Calu3 (cell line): ENCODE measurements around the gene BGLAP. TPM values are rescaled to one million over a fixed set of nuclear protein-coding genes. Genes with fewer than 3 reads are reported as not detected.
A peak's percentile ranks its signal among the peaks of the same experiment; 100 is the strongest.

Experiments
- BruUV-seq: library from RNA; stranded (reverse); fragments of 400-500 nt; replicated peaks from 2 replicates; lab custom pipeline; 2021; lab: Mats Ljungman, UMichigan
- CTCF ChIA-PET: fragments of 300-600 bp; sonication (Branson Sonifier 250); formaldehyde crosslinking; loops from one replicate; lab custom pipeline; 2022; ENCODE audit warnings: antibody characterized with exemption; lab: Charles Lee
- DNase-seq: peaks from one replicate; pipeline ENCODE4 v3.0.0; 2022
- H3K27ac Mint-ChIP-seq: one replicate; pipeline ENCODE4 v1.8.0; 2022; ENCODE audit warnings: mixed read lengths; ENCODE audit not compliant: unreplicated experiment
- H3K27me3 Mint-ChIP-seq: one replicate; pipeline ENCODE4 v1.8.0; 2022; ENCODE audit warnings: mixed read lengths; ENCODE audit not compliant: unreplicated experiment
- H3K36me3 Mint-ChIP-seq: one replicate; pipeline ENCODE4 v1.8.0; 2022; ENCODE audit warnings: mild to moderate bottlenecking, moderate library complexity, mixed read lengths; ENCODE audit not compliant: insufficient read depth, unreplicated experiment
- H3K4me1 Mint-ChIP-seq: one replicate; pipeline ENCODE4 v1.8.0; 2022; ENCODE audit warnings: mild to moderate bottlenecking, low read depth, mixed read lengths; ENCODE audit not compliant: unreplicated experiment
- H3K4me3 Mint-ChIP-seq: one replicate; pipeline ENCODE4 v1.8.0; 2022; ENCODE audit warnings: mild to moderate bottlenecking, low read depth, moderate library complexity, mixed read lengths; ENCODE audit not compliant: unreplicated experiment
- H3K9me3 Mint-ChIP-seq: one replicate; pipeline ENCODE4 v1.8.0; 2022; ENCODE audit warnings: low read depth, mixed read lengths; ENCODE audit not compliant: unreplicated experiment
- intact Hi-C: fragments of 100-400 bp; cut with micrococcal nuclease; formaldehyde crosslinking; loops from one replicate; pipeline ENCODE4 v1.10.0; 2022; ENCODE audit not compliant: unreplicated experiment
- total RNA-seq: library from RNA; stranded (reverse); gene quantifications from 2 replicates; pipeline ENCODE4 v1.2.3, GENCODE V29; 2022
- TF ChIP-seq, protein P1 (sequence below): fragments of 200-600 bp; IDR thresholded peaks from one replicate; pipeline ENCODE4 v1.8.0; 2022; ENCODE audit warnings: antibody characterized with exemption; ENCODE audit not compliant: unreplicated experiment

BGLAP gene
- total RNA-seq, 1 experiment from 2014 or later, result 2.6 TPM

DNA sequence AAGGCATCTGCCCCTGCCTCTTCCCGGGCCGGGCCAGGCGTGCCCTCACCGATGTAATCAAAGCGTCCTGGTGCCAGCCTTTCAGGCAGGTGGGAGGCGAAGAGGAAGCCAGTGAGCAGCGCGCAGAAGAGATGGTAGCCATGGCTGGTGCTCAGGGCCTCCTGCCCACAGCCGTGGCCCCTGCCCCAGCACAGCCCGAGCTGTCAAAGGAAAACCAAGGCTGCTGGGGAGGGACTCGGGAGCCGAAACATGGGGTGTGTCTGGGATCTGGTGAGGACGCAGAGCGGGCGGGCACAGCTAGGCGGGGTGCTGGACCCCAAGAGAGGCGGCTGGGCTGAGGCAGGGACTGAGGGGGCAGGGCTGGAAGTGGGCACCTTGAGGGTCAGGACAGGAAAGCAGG, 2.7 kb downstream of the BGLAP start:
- H3K27ac Mint-ChIP-seq, result no peak overlapping the region

DNA sequence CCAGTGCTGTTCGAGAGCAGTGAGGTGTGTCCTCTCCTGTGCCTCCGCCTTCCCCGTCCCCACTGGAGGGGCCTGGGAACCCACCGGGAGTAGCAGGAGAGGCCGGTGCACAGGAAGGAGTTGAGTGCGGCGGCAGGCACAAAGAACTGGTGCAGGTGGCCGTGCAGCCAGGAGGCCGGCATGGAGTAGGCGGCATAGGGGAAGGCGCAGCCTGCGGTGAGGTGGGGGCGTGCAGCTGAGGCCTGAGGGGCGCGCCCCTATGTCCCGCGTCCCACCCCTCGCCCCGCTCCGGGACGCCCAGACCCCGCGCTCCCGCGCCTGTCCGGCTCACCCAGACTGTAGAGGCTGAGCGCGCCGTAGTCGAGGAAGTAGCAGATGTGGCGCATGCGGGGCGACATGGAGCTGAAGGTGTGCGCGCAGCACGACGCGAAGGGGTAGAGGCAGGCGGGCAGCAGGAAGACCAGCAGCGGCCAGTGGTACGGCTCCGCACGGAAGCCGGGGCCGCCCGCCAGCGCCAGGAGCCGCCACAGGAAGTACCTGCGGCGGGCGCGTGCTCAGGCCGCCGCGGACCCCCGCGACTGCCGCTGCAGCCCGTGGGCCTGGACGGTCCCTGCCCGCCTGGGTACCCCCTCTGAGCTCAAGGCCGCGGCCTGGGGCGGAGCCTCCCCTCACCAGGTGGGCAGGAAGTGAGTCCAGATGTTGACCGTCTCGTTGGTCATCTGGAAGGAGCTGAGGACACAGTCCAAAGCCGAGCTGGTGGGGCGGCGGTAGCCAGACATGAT, 3.7 kb downstream of the BGLAP start:
- peak overlapping the region; percentile 55 for H3K4me3 Mint-ChIP-seq
- H3K27ac Mint-ChIP-seq, result peak overlapping the region; percentile 66
- H3K4me1 Mint-ChIP-seq, result no peaks in the 10 kb centered on the region
- H3K27me3 Mint-ChIP-seq, result peaks cover 23% of the 10 kb centered on the region
- TF ChIP-seq, protein P1, sequence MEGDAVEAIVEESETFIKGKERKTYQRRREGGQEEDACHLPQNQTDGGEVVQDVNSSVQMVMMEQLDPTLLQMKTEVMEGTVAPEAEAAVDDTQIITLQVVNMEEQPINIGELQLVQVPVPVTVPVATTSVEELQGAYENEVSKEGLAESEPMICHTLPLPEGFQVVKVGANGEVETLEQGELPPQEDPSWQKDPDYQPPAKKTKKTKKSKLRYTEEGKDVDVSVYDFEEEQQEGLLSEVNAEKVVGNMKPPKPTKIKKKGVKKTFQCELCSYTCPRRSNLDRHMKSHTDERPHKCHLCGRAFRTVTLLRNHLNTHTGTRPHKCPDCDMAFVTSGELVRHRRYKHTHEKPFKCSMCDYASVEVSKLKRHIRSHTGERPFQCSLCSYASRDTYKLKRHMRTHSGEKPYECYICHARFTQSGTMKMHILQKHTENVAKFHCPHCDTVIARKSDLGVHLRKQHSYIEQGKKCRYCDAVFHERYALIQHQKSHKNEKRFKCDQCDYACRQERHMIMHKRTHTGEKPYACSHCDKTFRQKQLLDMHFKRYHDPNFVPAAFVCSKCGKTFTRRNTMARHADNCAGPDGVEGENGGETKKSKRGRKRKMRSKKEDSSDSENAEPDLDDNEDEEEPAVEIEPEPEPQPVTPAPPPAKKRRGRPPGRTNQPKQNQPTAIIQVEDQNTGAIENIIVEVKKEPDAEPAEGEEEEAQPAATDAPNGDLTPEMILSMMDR, result no peak
- CTCF ChIA-PET, result interaction anchor here (1.1 to 1.7 kb wide), 3 partner anchors 20 to 100 kb away, joined by 3 to 13 read pairs (median 3); partner anchors contain the start of gene TMEM79
- DNase-seq, result peak; percentile 24
- no peaks in the 10 kb centered on the region for H3K9me3 Mint-ChIP-seq
- BruUV-seq, result no TSS peak
- intact Hi-C loops, result no loop called here
- peaks cover 64% of the 10 kb centered on the region for H3K36me3 Mint-ChIP-seq

More for the DNA sequence above, 2.7 kb downstream of the BGLAP start:
- Mint-ChIP-seq H3K4me1 (no peaks in the 10 kb centered on the region), H3K4me3 (peak overlapping the region; percentile 55), H3K27me3 (peaks cover 23% of the 10 kb centered on the region), H3K36me3 (peaks cover 59% of the 10 kb centered on the region), H3K9me3 (no peaks in the 10 kb centered on the region)
- CTCF ChIA-PET, result interaction anchor here (1.1 kb wide), 1 partner anchor 19 kb away, joined by 13 read pairs; no protein-coding TSS in a partner anchor
- intact Hi-C loops, result no loop called here
- TF ChIP-seq, protein P1, result no peak
- no TSS peak for BruUV-seq
- DNase-seq, result no peak

DNA sequence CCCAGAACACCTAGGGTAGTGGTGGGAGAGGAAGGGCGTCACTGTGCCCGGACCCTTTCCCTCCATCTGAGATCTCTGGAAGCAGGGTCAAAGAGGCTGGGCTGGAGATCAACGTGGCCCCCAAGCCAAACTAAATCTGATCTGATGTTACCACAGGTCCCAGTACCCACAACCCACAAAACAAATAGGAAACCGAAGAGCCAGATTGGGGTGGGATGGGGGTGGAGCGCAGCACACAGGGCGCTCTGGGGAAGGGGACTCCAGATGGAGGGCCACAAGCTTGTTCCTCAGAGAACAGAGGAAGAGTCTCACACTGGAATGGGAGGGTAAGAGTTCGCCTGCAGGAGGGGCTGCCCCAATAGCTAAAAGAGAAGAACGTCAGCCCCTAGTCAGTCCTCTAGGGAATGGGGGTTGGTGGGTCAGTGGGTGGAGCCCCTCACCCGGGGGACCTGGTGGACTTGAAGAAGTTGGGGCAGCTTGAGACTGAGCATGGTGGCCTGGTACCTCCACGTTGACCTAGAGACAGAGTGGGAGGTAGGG, 4.3 kb downstream of the BGLAP start:
- TF ChIP-seq, protein P1, result no peak
- intact Hi-C loops, result no loop called here
- no peaks in the 10 kb centered on the region for H3K9me3 Mint-ChIP-seq
- H3K4me3 Mint-ChIP-seq, result peak overlapping the region; percentile 55
- peaks cover 23% of the 10 kb centered on the region for H3K27me3 Mint-ChIP-seq
- no peaks in the 10 kb centered on the region for H3K4me1 Mint-ChIP-seq
- no TSS peak for BruUV-seq
- H3K27ac Mint-ChIP-seq, result peak overlapping the region; percentile 24
- no peak for DNase-seq
- H3K36me3 Mint-ChIP-seq, result peaks cover 61% of the 10 kb centered on the region
- CTCF ChIA-PET, result interaction anchor here (0.6 to 1.7 kb wide), 3 partner anchors 32 to 101 kb away, joined by 3 read pairs; partner anchors contain the start of gene TMEM79

DNA sequence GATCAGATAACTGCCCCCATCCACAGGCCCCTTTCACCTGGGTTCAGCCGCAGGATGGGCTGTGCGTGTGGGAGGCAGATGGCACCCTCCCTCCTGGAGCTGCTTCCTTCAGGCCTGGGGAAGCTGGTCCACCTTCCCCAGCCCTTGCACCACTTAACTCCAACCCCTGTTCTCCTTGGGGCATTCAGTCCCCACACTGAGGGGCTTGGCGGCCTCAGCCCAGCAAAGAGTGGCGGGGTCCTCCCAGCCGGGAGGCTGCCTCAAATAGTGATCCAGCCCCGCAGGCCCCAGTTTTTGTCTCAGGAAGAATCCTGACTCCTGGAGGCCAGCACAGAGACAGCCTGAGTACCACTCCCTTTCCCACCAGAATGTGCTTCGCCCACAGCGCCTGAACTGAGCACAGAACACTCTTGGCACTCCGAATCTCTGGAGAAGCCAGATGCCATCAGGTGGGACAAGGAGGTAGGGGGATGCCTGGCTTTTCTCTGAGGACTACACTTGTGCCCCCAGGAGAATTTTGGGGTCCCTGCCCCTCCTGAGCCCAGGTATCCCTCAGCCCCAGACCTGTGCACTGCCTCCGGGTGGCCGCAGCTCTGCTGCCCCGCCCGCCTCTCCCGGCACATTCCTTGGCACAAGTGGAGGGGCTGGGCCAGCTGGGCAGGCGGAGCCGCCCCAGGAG, 4.9 kb downstream of the BGLAP start:
- intact Hi-C loops, result no loop called here
- Mint-ChIP-seq H3K9me3 (no peaks in the 10 kb centered on the region), H3K36me3 (peaks cover 57% of the 10 kb centered on the region), H3K4me1 (no peaks in the 10 kb centered on the region), H3K27ac (peak overlapping the region; percentile 24), H3K4me3 (no peak overlapping the region), H3K27me3 (peaks cover 23% of the 10 kb centered on the region)
- CTCF ChIA-PET, result interaction anchor here (0.6 to 1.7 kb wide), 3 partner anchors 33 to 101 kb away, joined by 3 read pairs; partner anchors contain the start of gene TMEM79
- DNase-seq, result peak; percentile 30
- TF ChIP-seq, protein P1, result no peak
- TSS peak; percentile 8 for BruUV-seq
